Measurements from ENCODE around the gene PEX11B. TPM values are rescaled to one million over a fixed set of nuclear protein-coding genes. Genes with fewer than 3 reads are reported as not detected.

Gene PEX11B
- total and polyA plus RNA-seq, 11 donors, result 17.7 to 29.8 (median 24.5) TPM

GRCh38 chr1:145879775-145880174 lies 38.7 kb downstream of the PEX11B start:
- Histone ChIP-seq H3K27me3 (peaks cover 0 to 5% (median 0%) of the 10 kb centered on the region in 9 donors), H3K4me3 (no peak overlapping the region), H3K36me3 (no peaks in the 10 kb centered on the region), H3K27ac (no peak overlapping the region), H3K9me3 (no peaks in the 10 kb centered on the region), H3K4me1 (no peaks in the 10 kb centered on the region)
- no peak for ATAC-seq
- intact Hi-C loops (cut with DNase I), result no loop called here
- TF ChIP-seq CTCF (IDR thresholded peaks at IDR 0.05) (no peak), POLR2A (IDR thresholded peaks at IDR 0.05) (no peak)
- WGBS, 4 donors, result 67 to 73% (median 68%) methylated on average over 5 of the region's 5 CpGs
- DNase-seq, result no peak

GRCh38 chr1:145878724-145879123 lies 39.8 kb downstream of the PEX11B start:
- intact Hi-C loops (cut with DNase I), result no loop called here
- 77 to 87% (median 86%) methylated on average over 2 of the region's 2 CpGs for WGBS, 4 donors
- ATAC-seq, result no peak

GRCh38 chr1:145877923-145878486 lies 40.5 kb downstream of the PEX11B start:
- no peak overlapping the region for H3K4me3 ChIP-seq
- H3K27me3 ChIP-seq, result no peaks in the 10 kb centered on the region
- H3K4me1 ChIP-seq, result peaks cover 0 to 1% (median 0%) of the 10 kb centered on the region in 12 donors
- WGBS, 4 donors, result 58 to 93% (median 87%) methylated on average over 3 to 7 of the region's 7 CpGs
- DNase-seq (no peak), ATAC-seq (no peak)
- H3K36me3 ChIP-seq, result no peaks in the 10 kb centered on the region
- intact Hi-C loops (cut with DNase I), result no loop called here
- TF ChIP-seq POLR2A (IDR thresholded peaks at IDR 0.05) (no peak), CTCF (IDR thresholded peaks at IDR 0.05) (no peak)
- H3K9me3 ChIP-seq, result no peaks in the 10 kb centered on the region
- H3K27ac ChIP-seq, result no peak overlapping the region

More at GRCh38 chr1:145878724-145879123, 39.8 kb downstream of the PEX11B start:
- no peak overlapping the region for H3K4me3 ChIP-seq
- H3K27ac ChIP-seq, result no peak overlapping the region
- no peaks in the 10 kb centered on the region for H3K4me1 ChIP-seq
- H3K27me3 ChIP-seq, result peaks cover 0 to 5% (median 0%) of the 10 kb centered on the region in 9 donors
- H3K9me3 ChIP-seq, result no peaks in the 10 kb centered on the region
- H3K36me3 ChIP-seq, result no peaks in the 10 kb centered on the region
- TF ChIP-seq POLR2A (IDR thresholded peaks at IDR 0.05) (no peak), CTCF (IDR thresholded peaks at IDR 0.05) (no peak)
- no peak for DNase-seq

- no peak overlapping the region for H3K27ac ChIP-seq
- no peaks in the 10 kb centered on the region for H3K36me3 ChIP-seq
- no peaks in the 10 kb centered on the region for H3K9me3 ChIP-seq
- intact Hi-C loops (cut with DNase I), result no loop called here
- H3K4me3 ChIP-seq, result no peak overlapping the region
- no peaks in the 10 kb centered on the region for H3K27me3 ChIP-seq
- H3K4me1 ChIP-seq, result peaks cover 0 to 29% (median 7%) of the 10 kb centered on the region in 12 donors
- ATAC-seq (no peak), DNase-seq (no peak)
- TF ChIP-seq POLR2A (IDR thresholded peaks at IDR 0.05) (no peak), CTCF (IDR thresholded peaks at IDR 0.05) (no peak)
- 95 to 98% (median 95%) methylated on average over 12 of the region's 12 CpGs for WGBS, 4 donors
These were observed 43.9 kb downstream of the PEX11B start for GRCh38 chr1:145874646-145875045.

Data from heart left ventricle (tissue), 16 donors.